ENCODE data around the gene PERP. TPM values are rescaled to one million over a fixed set of nuclear protein-coding genes. Genes with fewer than 3 reads are reported as not detected.

The PERP gene
- total and polyA plus RNA-seq, 2 of the 4 experiments (the other 2 are of a cell fraction): 7.7 to 21.4 TPM

DNA sequence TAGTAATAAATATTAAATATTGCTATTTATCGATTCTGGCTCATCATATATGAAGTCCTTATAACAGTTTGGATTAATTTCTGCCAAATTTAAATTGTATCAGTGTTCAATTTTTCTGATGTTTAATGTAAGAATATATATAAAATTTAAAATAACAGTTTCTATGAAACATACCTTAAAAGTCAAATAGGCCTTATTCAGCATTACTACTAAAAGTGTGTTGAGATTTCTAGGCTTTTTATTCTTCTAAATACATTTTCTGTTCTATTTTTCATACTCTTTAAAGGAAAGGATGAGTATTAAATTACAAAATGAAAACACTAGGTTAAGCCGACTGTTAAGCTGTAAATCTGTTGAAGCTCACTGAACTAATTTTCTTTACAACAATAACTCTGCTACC, 13.6 kb downstream of the PERP start:
- Histone ChIP-seq H2BK120ac (ENCODE audit: low read depth, low read length) (no peak overlapping the region), H2AFZ (replicated peaks; ENCODE audit: low read length, poor library complexity) (no peak overlapping the region), H4K5ac (ENCODE audit: low read depth, low read length) (no peak overlapping the region), H3K36me3 (ENCODE audit: control insufficient read depth, insufficient read depth, low read length) (peaks cover 23% of the 10 kb centered on the region), H2BK15ac (ENCODE audit: low read depth, low read length) (no peak overlapping the region), H3K4me2 (ENCODE audit: low read depth, low read length) (no peak overlapping the region), H4K8ac (ENCODE audit: low read depth in 2 of 2, low read length in 2 of 2) (no peak overlapping the region), H4K20me1 (ENCODE audit: insufficient read depth, low read length) (peaks cover 4% of the 10 kb centered on the region; the same call in 1 of the 2 replicates), H3K4me1 (ENCODE audit: control insufficient read depth, insufficient read depth, low read length) (peaks cover 9% of the 10 kb centered on the region), H3K23ac (ENCODE audit: low read depth, low read length) (no peak overlapping the region), H3K4me3 (ENCODE audit: insufficient read depth, low read depth, low read length) (no peak overlapping the region), H3K4ac (ENCODE audit: low read depth, low read length) (no peak overlapping the region), H2BK20ac (ENCODE audit: low read depth, low read length) (no peak overlapping the region), H3K14ac (replicated peaks; ENCODE audit: low read depth, low read length) (no peak overlapping the region), H2AK5ac (ENCODE audit: low read depth, low read length) (no peak overlapping the region), H3K79me1 (ENCODE audit: low read depth in 1 of 2, low read length in 2 of 2) (peaks cover 18 to 24% of the 10 kb centered on the region in 2 experiments), H2AK9ac (replicated peaks; ENCODE audit: low read depth, low read length, poor library complexity) (no peak overlapping the region), H3K27me3 (ENCODE audit: control insufficient read depth, insufficient read depth, low read length) (no peaks in the 10 kb centered on the region), H3K9ac (ENCODE audit: low read depth, low read length) (no peak overlapping the region), H3K27ac (ENCODE audit: insufficient read depth, low read length) (no peak overlapping the region), H3K9me3 (ENCODE audit: control insufficient read depth, insufficient read depth, low read length) (0 out of 2 replicates have a peak, but pooled peaks cover 2% of the 10 kb centered on the region), H3K56ac (ENCODE audit: extremely low read depth, insufficient read depth, low read length) (no peak overlapping the region), H3K9me1 (ENCODE audit: insufficient read depth, low read length) (peaks cover 9% of the 10 kb centered on the region; the same call in 1 of the 2 replicates), H2BK5ac (ENCODE audit: low read depth, low read length, poor library complexity, severe bottlenecking) (no peak overlapping the region), H4K91ac (ENCODE audit: insufficient read depth, low read depth, low read length) (no peak overlapping the region), H3K18ac (ENCODE audit: low read depth, low read length) (no peak overlapping the region)
- dilution Hi-C loops (cut with HindIII; ENCODE audit: low sequenced_read_pairs, unreplicated experiment): no loop called here
- DNase-seq (no peak), ATAC-seq (ENCODE audit: low read depth) (no peak)
- WGBS, 2 experiments (ENCODE audit: extremely low coverage in 2 of 2, insufficient read length in 1 of 2): no CpG with 5 or more reads among the region's 2 CpGs
- TF ChIP-seq BHLHE40 (IDR thresholded peaks at IDR 0.05; ENCODE audit: low read depth, low read length): no peak
- TF ChIP-seq CEBPB (IDR thresholded peaks at IDR 0.05; ENCODE audit: low read depth, low read length): no peak
- TF ChIP-seq, protein P1, sequence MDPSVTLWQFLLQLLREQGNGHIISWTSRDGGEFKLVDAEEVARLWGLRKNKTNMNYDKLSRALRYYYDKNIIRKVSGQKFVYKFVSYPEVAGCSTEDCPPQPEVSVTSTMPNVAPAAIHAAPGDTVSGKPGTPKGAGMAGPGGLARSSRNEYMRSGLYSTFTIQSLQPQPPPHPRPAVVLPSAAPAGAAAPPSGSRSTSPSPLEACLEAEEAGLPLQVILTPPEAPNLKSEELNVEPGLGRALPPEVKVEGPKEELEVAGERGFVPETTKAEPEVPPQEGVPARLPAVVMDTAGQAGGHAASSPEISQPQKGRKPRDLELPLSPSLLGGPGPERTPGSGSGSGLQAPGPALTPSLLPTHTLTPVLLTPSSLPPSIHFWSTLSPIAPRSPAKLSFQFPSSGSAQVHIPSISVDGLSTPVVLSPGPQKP (IDR thresholded peaks at IDR 0.05; ENCODE audit: borderline replicate concordance, low read depth, low read length): no peak
- TF ChIP-seq MAZ (IDR thresholded peaks at IDR 0.05; ENCODE audit: borderline replicate concordance, low read depth, low read length): no peak
- no peak for TF ChIP-seq MXI1 (IDR thresholded peaks at IDR 0.05; ENCODE audit: borderline replicate concordance, low read depth, low read length)
- TF ChIP-seq, protein P2, sequence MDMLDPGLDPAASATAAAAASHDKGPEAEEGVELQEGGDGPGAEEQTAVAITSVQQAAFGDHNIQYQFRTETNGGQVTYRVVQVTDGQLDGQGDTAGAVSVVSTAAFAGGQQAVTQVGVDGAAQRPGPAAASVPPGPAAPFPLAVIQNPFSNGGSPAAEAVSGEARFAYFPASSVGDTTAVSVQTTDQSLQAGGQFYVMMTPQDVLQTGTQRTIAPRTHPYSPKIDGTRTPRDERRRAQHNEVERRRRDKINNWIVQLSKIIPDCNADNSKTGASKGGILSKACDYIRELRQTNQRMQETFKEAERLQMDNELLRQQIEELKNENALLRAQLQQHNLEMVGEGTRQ (IDR thresholded peaks at IDR 0.05; ENCODE audit: low read depth, low read length): no peak
- TF ChIP-seq, protein P3, sequence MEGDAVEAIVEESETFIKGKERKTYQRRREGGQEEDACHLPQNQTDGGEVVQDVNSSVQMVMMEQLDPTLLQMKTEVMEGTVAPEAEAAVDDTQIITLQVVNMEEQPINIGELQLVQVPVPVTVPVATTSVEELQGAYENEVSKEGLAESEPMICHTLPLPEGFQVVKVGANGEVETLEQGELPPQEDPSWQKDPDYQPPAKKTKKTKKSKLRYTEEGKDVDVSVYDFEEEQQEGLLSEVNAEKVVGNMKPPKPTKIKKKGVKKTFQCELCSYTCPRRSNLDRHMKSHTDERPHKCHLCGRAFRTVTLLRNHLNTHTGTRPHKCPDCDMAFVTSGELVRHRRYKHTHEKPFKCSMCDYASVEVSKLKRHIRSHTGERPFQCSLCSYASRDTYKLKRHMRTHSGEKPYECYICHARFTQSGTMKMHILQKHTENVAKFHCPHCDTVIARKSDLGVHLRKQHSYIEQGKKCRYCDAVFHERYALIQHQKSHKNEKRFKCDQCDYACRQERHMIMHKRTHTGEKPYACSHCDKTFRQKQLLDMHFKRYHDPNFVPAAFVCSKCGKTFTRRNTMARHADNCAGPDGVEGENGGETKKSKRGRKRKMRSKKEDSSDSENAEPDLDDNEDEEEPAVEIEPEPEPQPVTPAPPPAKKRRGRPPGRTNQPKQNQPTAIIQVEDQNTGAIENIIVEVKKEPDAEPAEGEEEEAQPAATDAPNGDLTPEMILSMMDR (conservative IDR thresholded peaks at IDR 0.05; ENCODE audit: low read depth, low read length): no peak
- no peak for TF ChIP-seq POLR2A (IDR thresholded peaks at IDR 0.05; ENCODE audit: low read depth, low read length)
- no peak for TF ChIP-seq RFX5 (IDR thresholded peaks at IDR 0.05; ENCODE audit: low read depth, low read length)
- no peak for TF ChIP-seq NFE2L2 (IDR thresholded peaks at IDR 0.05; ENCODE audit: low read depth, low read length)
- no peak for TF ChIP-seq SMC3 (IDR thresholded peaks at IDR 0.05; ENCODE audit: low read depth, low read length)
- TF ChIP-seq FOS (IDR thresholded peaks at IDR 0.05; ENCODE audit: low read depth, low read length): no peak
- no peak for TF ChIP-seq MAFK (IDR thresholded peaks at IDR 0.05; ENCODE audit: low read depth, low read length)
- TF ChIP-seq RAD21 (IDR thresholded peaks at IDR 0.05; ENCODE audit: low read length): no peak
- TF ChIP-seq CHD1 (IDR thresholded peaks at IDR 0.05; ENCODE audit: low read depth, low read length): no peak
- no peak for TF ChIP-seq RCOR1 (IDR thresholded peaks at IDR 0.05; ENCODE audit: insufficient replicate concordance, low read length)
- intact Hi-C loops (cut with micrococcal nuclease): no loop called here
- no TSS peak for BruUV-seq (replicated peaks)
- in situ Hi-C loops (cut with MboI; ENCODE audit: low sequenced_read_pairs): no loop called here
- ChIA-PET CTCF (no interaction called here), POLR2A (ENCODE audit: unreplicated experiment) (no interaction called here)
